ENCODE measurements around the gene DDR1.

DNA sequence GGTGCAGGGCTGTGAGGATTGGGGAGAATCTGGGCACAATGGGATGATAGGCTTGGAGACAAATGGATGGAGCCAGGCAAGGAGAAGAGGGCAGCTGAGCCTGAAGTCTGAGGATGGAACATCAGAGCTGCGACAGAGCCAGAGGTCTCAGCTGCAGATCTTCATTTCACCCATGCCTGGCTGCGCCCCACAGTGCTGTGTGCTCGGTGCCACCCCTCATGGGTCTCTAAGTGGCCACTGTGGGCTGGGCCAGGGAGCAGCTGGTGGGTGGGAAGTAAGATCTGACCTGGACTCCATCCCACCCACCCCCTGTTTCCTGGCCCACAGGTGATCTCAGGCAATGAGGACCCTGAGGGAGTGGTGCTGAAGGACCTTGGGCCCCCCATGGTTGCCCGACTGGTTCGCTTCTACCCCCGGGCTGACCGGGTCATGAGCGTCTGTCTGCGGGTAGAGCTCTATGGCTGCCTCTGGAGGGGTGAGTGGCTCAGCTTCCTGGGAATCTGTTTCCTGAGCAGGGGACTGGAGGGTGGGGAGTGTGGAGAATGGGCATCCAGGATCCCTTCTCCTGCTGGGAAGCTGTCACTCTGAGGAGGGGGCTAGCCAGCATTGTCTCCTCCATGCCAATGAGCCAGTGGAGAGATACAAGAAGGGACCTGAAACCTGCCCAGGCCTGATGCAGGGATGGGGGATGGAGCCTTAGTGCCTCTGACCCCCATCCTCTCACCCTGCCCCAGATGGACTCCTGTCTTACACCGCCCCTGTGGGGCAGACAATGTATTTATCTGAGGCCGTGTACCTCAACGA is 6.5 kb downstream of the DDR1 start:
- TF ChIP-seq EZH2phosphoT487 (IDR thresholded peaks at IDR 0.05) (no peak), CTCF (IDR thresholded peaks at IDR 0.05) (no peak), EZH2 (IDR thresholded peaks at IDR 0.05) (no peak)

Data from neural progenitor cell (in vitro differentiated cells).